Activated CD4-positive, CD25-positive, alpha-beta regulatory T cell (primary cell): ENCODE results near the gene CAPZB.
A peak's percentile ranks its signal among the peaks of the same experiment; 100 is the strongest.
"Not testable (repeated sequence)": the region's sequence is repeated elsewhere in the genome, so short reads cannot be mapped to it uniquely, and the experiment has no call there.

Experiments used
- DNase-seq, 4 experiments: peaks; one replicate each; lab custom pipeline; 2025; lab: John Stamatoyannopoulos, UW

The CAPZB gene

DNA sequence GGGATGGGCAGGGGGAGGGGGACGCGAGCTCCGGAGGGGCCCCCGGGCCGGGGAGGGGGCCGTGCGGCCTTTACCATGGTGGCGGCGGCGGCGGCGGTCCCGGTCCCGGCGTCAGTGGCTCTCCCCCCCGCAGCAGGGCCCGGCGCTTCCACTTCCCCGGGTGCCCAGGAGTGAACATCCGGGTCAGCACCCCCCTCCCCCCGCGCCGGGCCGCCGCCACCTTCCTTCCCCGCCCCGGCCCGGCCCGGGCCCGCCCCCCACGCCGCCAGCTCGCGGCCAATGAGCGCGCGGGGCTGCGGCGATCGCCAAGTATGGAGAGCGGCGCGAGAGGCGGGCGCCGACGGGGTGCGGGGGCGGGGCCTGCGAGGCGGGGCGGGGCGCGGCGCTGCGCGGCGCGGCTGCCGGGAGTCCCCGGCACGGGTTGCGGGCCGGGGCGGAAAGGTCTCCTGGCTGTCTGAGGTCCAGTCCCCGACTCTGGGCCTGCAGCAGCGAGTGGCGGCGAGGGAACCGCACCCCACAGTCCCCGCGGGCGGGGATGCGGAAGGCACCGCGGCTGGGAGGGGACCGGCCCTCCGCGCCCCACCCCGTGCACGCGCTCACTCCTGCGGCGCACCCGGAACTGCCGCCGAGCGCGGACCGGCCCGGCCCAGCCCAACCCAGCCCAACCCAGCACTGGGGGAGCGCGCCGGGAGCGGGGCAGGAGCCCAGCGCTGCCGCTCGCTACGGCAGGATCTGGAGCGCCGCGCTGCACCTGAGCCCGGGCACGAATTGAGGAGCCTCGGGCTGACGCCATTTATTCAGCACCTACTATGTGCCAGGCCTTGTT, at the start of gene CAPZB:
Gene CAPZB, minus strand, starts transcription at position 178 of the 826 bp plus-strand sequence. Its CDS starts 101 bp downstream, at position 77.
- peak; percentile 86 to 97 (median 92) for DNase-seq

DNA sequence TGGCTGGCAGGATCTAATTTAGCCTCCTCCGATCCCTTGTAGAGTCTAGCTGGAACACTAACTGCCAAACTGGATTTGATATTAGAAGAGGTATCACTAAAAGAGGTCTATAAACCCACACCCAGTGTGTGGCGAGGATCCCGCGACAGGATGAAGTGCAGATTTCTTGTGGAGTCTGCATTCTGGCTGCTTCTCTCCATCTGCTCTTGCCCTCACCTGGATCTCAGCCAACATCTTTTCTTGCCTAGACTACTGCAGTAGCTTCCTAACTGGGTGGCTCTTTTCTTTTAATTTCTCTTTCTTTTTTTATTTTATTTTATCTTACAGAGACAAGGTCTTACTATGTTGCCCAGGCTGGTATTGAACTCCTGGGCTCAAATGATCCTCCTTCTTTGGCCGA, 48.9 kb upstream of the CAPZB start:
- DNase-seq: no peak

DNA sequence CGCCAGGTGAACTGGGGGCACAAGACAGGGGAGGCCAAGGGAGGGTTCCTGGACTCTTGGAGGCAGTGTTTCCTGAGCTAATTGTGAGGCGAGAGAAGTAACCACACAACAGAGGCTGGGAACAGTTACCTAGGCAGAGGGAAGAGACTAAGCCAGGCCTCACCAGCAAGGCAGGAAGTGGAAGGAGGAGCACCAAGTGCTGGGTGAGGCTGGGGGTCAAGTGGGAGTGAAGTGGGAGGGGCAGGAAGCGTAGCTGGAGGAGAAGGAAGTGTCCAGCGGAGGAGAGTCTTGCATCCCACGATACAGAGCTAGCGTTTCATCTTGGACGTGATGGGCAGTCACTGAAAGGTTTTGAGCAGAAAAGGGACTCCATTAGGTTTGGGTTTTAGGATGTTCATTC, 48.3 kb upstream of the CAPZB start:
- DNase-seq: no peak

DNA sequence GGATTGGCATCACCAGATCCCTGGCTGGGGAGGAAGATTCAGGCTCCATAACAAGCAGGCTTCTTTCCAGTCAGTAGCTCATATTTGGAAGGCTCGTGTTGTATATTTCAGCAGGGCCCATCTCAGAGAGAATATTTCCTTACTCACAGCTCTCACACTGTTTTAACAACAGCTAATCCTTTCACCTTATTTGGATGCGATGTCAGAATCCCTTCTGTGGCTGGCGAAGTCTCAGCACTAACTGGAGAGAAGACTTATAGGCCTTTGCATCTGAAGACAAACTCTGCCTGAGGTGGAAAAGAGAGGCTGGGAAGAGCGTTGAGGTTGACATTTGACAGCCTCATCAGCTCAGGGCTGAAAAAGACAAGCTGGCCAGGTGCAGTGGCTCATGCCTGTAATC, 47.2 kb upstream of the CAPZB start:
- DNase-seq: no peak

- no peak for DNase-seq
Measured at GRCh38 chr1:19529664-19530063, 44.3 kb upstream of the CAPZB start.

DNA sequence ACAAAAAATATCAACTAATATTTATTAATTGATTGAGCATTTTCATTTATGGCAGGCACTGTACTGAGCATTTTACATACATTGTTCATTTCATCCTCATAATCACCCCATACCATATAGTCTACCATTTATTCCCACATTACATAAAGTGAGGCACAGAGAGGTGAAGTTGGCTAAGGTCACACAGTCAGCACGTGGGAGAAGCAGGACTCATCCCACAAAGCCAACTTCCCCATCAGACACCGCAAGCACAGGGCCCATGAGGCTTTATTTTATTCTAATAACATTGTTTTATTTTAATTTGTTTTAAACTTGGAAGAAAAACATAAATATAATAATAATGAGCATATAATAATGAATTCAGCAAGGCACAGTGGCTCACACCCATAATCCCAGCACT, 43.1 kb upstream of the CAPZB start:
- no peak for DNase-seq

DNA sequence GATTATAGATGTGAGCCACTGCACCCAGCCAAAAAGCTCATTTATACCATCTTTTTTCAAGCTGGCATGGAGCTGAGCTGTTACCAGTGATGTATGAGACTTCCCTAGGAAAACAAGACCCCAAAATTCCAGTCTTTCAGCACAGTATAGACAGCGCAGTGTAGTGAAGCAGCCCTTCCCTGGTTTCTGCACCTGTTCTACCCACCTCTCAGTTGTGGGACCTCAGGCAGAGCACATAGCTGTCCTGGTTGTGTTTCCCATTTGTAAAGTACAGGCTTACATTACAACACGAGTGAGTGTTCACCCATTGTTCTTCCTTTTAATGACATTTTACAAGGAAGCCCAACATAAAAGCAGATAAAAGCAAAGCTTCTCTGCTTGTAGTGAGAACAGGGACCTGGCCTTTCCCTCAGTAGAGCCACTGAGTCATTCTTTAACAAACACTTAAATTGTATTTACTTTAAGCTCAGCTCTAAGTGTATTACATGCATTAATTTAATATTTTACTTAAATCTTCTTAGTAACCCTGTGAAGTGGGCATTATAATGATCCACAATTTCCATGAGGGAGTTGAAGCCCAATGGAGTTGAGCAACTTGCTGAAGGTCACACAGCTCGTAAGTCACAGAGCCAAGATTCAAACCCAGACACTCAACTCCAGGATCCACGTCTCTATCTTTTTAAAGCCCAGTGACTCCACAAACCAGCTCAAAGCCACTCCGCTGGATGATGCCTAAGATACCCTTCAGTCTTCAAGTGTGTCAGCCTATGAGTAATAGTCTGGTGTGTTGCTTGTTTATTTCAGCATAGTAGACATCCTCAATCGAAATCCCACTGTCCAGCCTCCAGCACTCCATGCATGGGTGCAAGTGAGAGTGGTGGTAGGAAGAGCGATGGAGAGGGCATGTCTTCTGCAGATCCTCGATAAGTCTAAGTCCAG, 40.5 kb upstream of the CAPZB start:
- DNase-seq: no peak

DNA sequence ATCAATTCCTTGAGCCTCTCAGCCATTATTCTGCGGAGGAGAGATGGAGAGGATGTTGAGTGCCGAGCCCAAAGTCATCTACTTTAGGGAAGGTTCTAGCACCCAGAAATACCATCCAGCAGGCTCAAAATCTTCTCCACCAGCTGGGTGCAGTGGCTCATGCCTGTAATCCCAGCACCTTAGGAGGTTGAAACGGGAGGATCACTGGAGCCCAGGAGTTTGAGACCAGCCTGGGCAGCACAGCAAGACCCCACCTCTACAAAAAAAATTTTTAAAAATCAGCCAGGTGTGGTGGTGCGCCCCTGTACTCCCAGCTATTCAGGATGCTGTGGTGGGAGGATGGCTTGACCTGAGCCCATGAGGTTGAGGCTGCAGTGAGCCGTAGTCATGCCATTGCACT, 39.5 kb upstream of the CAPZB start:
- DNase-seq: no peak

GRCh38 chr1:19522570-19522969, 37.2 kb upstream of the CAPZB start:
- not testable (repeated sequence) for DNase-seq

- no peak for DNase-seq
Measured at GRCh38 chr1:19521411-19521810, 36.1 kb upstream of the CAPZB start.

GRCh38 chr1:19517017-19517416, 31.7 kb upstream of the CAPZB start:
- DNase-seq: no peak

DNA sequence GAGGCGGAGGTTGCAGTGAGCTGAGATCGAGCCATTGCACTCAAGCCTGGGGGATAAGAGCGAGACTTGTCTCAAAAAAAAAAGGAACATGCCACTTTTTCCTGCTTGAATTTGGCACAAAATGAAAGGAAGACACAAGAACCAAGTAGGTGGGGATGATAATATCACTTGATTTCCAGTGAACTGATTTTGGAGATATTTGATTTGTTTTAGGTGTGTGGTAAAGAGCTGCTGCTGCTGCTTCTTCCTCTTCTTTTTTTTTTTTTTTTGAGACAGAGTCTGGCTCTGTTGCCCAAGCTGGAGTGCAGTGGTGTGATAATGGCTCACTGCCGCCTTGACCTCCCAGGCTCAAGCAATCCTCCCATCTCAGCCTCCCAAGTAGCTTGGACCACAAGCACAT, 29.9 kb upstream of the CAPZB start:
- DNase-seq: no peak

GRCh38 chr1:19514391-19514831, 29.1 kb upstream of the CAPZB start:
- no peak for DNase-seq

DNA sequence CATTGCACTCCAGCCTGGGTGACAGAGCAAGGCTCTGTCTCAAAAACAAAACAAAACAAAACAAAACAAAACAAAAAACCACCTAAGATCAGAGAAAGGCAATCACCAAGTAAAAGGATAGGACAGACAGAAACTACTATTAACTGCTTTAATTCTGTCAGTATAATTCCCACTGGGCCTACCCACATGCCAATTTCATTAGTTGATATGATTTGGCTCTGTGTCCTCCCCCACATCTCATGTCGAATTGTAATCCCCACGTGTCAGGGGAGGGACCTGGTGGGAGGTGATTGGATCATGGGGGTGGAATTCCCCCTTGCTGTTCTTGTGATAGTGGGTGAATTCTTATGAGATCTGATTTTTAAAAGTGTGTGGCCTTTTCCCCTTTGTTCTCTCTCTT, 27.2 kb upstream of the CAPZB start:
- DNase-seq: no peak

DNA sequence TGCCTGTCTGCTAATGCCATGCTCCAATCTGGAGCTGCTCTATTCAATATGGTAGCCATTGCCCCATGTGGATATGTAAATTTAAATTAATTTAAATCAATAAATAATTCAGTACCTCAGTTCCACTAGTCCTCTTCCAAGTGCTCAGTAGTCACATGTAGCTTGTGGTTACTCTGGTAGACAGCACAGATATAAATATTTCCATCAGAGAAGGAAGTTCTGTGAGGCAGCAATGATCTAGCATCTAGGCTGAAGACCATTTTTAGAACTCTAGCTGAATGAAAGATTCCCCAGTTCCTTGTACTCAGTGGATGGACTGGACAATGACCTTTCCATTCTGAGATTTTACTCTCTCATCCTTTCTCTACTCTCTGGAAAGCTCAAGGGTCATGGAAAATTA, 25.8 kb upstream of the CAPZB start:
- DNase-seq: no peak

GRCh38 chr1:19509647-19510046, 24.3 kb upstream of the CAPZB start:
- DNase-seq: not testable (repeated sequence)

- DNase-seq: no peak
Measured at GRCh38 chr1:19507516-19507915, 22.2 kb upstream of the CAPZB start.

DNA sequence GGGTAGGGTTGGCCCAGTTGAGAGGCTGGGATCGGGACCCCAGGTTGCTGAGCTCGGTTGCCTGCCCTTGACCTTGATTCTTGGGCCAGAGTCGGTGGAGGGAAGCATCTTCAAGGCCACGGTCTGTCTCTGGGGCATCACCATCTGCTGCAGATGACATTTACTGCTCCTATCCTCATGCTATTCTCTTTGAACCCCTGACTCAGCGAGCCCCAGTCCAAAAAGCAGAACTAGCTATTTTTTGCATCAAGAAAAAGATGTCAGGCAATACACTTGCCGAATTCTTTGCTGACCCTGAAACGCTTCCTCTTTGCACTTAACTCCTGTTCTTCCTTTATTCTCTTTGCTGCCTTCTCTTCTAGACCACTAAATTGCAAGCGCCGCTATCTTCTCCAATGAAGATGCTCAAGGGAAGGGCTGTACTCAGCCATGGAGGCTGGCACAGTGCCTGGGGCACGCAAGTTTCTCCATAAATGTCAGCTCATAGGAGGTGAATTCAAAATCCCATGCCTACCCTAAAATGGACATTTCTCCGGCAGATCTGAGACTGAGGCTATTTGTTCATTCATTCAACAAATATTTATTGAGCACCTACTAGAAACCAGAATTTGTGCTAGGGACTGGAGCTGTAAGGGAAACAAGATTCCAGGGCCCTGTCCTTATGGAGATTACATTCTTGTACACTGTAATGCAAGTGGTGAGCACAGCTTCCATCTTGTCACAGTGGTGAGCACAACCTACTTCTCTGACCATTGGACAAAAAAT, 20.5 kb upstream of the CAPZB start:
- no peak for DNase-seq

DNA sequence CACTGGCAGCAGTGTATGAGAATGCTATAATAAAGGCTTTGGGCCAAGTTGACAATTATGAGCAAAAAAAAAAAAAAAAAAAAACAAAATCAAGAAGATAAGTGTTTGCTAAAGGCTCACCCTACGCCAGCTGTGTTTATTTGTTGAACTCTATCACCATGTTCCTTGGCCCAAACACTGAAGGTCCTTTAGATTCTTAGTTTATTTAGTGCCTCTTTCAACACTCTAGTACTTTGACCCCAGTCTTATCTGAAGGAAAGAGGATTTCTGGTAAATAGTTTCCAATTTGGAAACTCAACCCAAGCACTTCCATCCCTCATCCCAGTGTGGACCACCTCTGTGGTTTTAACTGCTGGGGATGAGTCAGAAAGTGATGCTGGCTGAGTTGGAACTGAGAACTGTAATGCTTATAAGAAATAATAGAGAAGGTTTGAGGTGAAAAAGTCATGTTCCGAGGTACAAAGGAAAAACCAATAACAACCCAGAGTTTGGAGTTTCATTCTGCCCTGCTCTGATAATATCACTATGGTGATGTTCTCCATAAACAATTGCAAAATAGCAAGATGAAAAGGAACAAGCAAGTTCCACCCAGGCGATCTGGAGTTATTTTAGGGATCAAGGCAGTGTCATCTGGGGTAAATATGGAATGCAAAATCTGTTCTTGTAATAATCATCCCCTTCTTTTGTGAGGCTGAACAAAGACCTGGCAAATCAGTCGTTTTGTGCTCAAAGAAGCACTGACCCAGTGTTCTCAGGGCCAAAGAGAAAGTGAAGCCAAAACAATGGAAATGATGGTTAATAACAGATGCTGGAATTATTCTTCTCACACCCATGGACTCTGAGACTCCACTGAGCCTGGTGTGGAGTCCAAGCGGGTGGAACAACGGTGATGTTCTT, 19.7 kb upstream of the CAPZB start:
- no peak for DNase-seq

GRCh38 chr1:19502284-19502683, 16.9 kb upstream of the CAPZB start:
- DNase-seq: not testable (repeated sequence)

GRCh38 chr1:19499887-19500286, 14.5 kb upstream of the CAPZB start:
- not testable (repeated sequence) for DNase-seq
